K562 (cell line): Measurements from ENCODE around the gene PHEX. TPM values are rescaled to one million over a fixed set of nuclear protein-coding genes. Genes with fewer than 3 reads are reported as not detected.

Experiments used
- ATAC-seq: fragments of 200-7000 bp; cut with Tn5 transposase; 3 replicates; pipeline ENCODE4 v1.9.1; 2020; ENCODE audit warnings: moderate library complexity
- BruUV-seq: library from RNA; stranded (reverse); fragments of 400-500 nt; replicated peaks from 2 replicates; lab custom pipeline; 2021; lab: Mats Ljungman, UMichigan
- CTCF ChIA-PET: fragments of 300-600 bp; formaldehyde crosslinking; extraction: SDS; loops from one replicate; lab custom pipeline; 2021; ENCODE audit warnings: low intra/inter-chr PET ratio; lab: Yijun Ruan, JAX
- POLR2A ChIA-PET: fragments of 300-600, 350-650 bp; sonication (Branson Sonifier 250); formaldehyde crosslinking; extraction: SDS; loops from one replicate; lab custom pipeline; 2021; ENCODE audit warnings: antibody characterized with exemption, inconsistent platforms; lab: Yijun Ruan, JAX
- DNase-seq, 4 experiments: peaks; one replicate each; pipeline versions ENCODE4 v3.0.0 to v3.0.0-alpha.2; 2011 to 2018; ENCODE audit warnings: low spot score in 3 of 4, mixed read lengths in 3 of 4; ENCODE audit errors: extremely low read depth in 1 of 4
- FAIRE-seq: peaks from 2 replicates; lab custom pipeline; 2011; peaks lifted over from hg19 to GRCh38; lab: Jason Lieb, UNC
- H2AFZ ChIP-seq: 2 replicates; pipeline ENCODE4 v1.6.0; 2011; ENCODE audit warnings: low read depth, low read length, control low read depth, inconsistent platforms
- H3K27ac ChIP-seq: fragments of 200-600 bp; 3 replicates; pipeline ENCODE4 v1.8.0; 2011; ENCODE audit warnings: low read depth, mild to moderate bottlenecking, control low read depth, inconsistent platforms, low read length, moderate library complexity, mixed read lengths; ENCODE audit errors: extremely low read depth
- H3K27me3 ChIP-seq, 2 experiments: fragments of 300-600 bp in 1 of 2; 2 replicates in 1 of 2; 3 replicates in 1 of 2; pipeline versions ENCODE4 v1.6.0 to v1.8.0; 2011; ENCODE audit warnings: inconsistent platforms in 2 of 2, low read length in 2 of 2, mild to moderate bottlenecking in 1 of 2, mixed read lengths in 1 of 2, moderate library complexity in 1 of 2; ENCODE audit not compliant: control insufficient read depth in 2 of 2, insufficient read depth in 2 of 2
- H3K36me3 ChIP-seq: fragments of 300-600 bp; 3 replicates; pipeline ENCODE4 v1.8.0; 2011; ENCODE audit warnings: mild to moderate bottlenecking, low read length, inconsistent platforms; ENCODE audit not compliant: control insufficient read depth, insufficient read depth
- H3K4me1 ChIP-seq, 2 experiments: fragments of 200-600 bp in 1 of 2; replicated peaks in 1 of 2; 2 replicates in 1 of 2; 3 replicates in 1 of 2; pipeline versions ENCODE4 v1.5.1 to v1.8.0; 2011; ENCODE audit warnings: inconsistent platforms in 2 of 2, low read length in 2 of 2, mild to moderate bottlenecking in 1 of 2, mixed read lengths in 1 of 2, moderate library complexity in 1 of 2; ENCODE audit not compliant: control insufficient read depth in 2 of 2, insufficient read depth in 2 of 2
- H3K4me2 ChIP-seq: 2 replicates; pipeline ENCODE4 v1.6.1; 2011; ENCODE audit warnings: low read length, control low read depth, inconsistent platforms, mixed read lengths; ENCODE audit not compliant: insufficient read depth
- H3K4me3 ChIP-seq: fragments of 200-600 bp; sonication (generic), shearing (Covaris generic); 2 replicates; pipeline ENCODE4 v1.5.1; 2016; ENCODE audit warnings: control low read depth, inconsistent platforms
- H3K79me2 ChIP-seq: fragments of 200-600 bp; 3 replicates; pipeline ENCODE4 v1.8.0; 2011; ENCODE audit warnings: low read length, inconsistent platforms; ENCODE audit not compliant: control insufficient read depth, insufficient read depth
- H3K9ac ChIP-seq, 2 experiments: 2 replicates each; pipeline versions ENCODE4 v1.6.0 to v1.6.1; 2011; ENCODE audit warnings: low read depth in 2 of 2, low read length in 2 of 2, control low read depth in 1 of 2, inconsistent platforms in 1 of 2, mild to moderate bottlenecking in 1 of 2, mixed read lengths in 1 of 2; ENCODE audit not compliant: insufficient read depth in 1 of 2
- H3K9me1 ChIP-seq: one replicate; pipeline ENCODE4 v1.6.0; 2011; ENCODE audit warnings: inconsistent platforms, mild to moderate bottlenecking, low read length, moderate library complexity; ENCODE audit not compliant: control insufficient read depth, insufficient read depth
- H3K9me3 ChIP-seq: replicated peaks from 2 replicates; pipeline ENCODE4 v1.5.1; 2011; ENCODE audit warnings: low read depth, low read length, inconsistent platforms; ENCODE audit not compliant: control insufficient read depth, insufficient read depth
- H4K20me1 ChIP-seq: replicated peaks from 2 replicates; pipeline ENCODE4 v1.6.1; 2011; ENCODE audit warnings: low read length, inconsistent platforms, mixed read lengths; ENCODE audit not compliant: control insufficient read depth, insufficient read depth
- ARID2 ChIP-seq: fragments of 450-650 bp; IDR thresholded peaks from 2 replicates; pipeline ENCODE4 v1.6.1; 2017; ENCODE audit warnings: antibody characterized with exemption, mild to moderate bottlenecking
- DIDO1 ChIP-seq: fragments of 450-650 bp; IDR thresholded peaks from 2 replicates; pipeline ENCODE4 v1.6.1; 2016; ENCODE audit warnings: low read depth, missing biosample characterization, missing genetic modification characterization
- DPF2 ChIP-seq: fragments of 450-650 bp; IDR thresholded peaks from 2 replicates; pipeline ENCODE4 v1.6.1; 2016
- MLX ChIP-seq, 2 experiments: fragments of 450-650 bp in 1 of 2; sonication (generic) in 1 of 2; formaldehyde crosslinking; conservative IDR thresholded peaks; 2 replicates each; pipeline versions ENCODE4 v1.4.0 to v1.8.1; 2020 to 2022; ENCODE audit warnings: mild to moderate bottlenecking in 1 of 2, missing genetic modification reagents in 1 of 2
- OTX1 ChIP-seq: fragments of 450-650 bp; formaldehyde crosslinking; IDR thresholded peaks from 2 replicates; pipeline ENCODE4 v1.4.0; 2022; ENCODE audit warnings: mild to moderate bottlenecking
- SRSF7 ChIP-seq: fragments of 200-400 bp; formaldehyde crosslinking; optimal IDR thresholded peaks from 2 replicates; pipeline ENCODE3; 2017; ENCODE audit warnings: mild to moderate bottlenecking, low read depth, low read length
- ZNF696 ChIP-seq: fragments of 250-450 bp; sonication (Bioruptor Pico); conservative IDR thresholded peaks from 2 replicates; pipeline ENCODE4 v1.4.0; 2020; ENCODE audit warnings: mild to moderate bottlenecking, moderate library complexity
- ZNF76 ChIP-seq: fragments of 250-450 bp; sonication (Bioruptor Pico); IDR thresholded peaks from 2 replicates; pipeline ENCODE4 v1.4.0; 2020; ENCODE audit warnings: mild to moderate bottlenecking, moderate library complexity, borderline replicate concordance
- ZNF830 ChIP-seq: fragments of 250-450 bp; sonication (Bioruptor Pico); IDR thresholded peaks from 2 replicates; pipeline ENCODE4 v1.5.0; 2021; ENCODE audit warnings: mild to moderate bottlenecking
- WGBS: fragments of 100-300 bp; shearing (Covaris generic); methylation state at CpG from one replicate; pipeline ENCODE4 v1.1.6; 2016; ENCODE audit warnings: low coverage, mixed read lengths; ENCODE audit not compliant: insufficient coverage; ENCODE audit errors: missing lambda C conversion rate; 5-methylcytosine and 5-hydroxymethylcytosine counted together
- in situ Hi-C: fragments of 300-500 bp; cut with MboI; formaldehyde crosslinking; loops from 4 replicates; pipeline ENCODE4 v1.15.0; 2018; ENCODE audit warnings: inconsistent platforms, mixed read lengths
- intact Hi-C: fragments of 100-400 bp; cut with micrococcal nuclease; formaldehyde crosslinking; loops from 2 replicates; pipeline ENCODE4 v1.14.2; 2022
- polyA plus RNA-seq, 8 experiments: library from polyadenylated mRNA; depleted of rRNA in 4 of 8; stranded (reverse) in 5 of 8; unstranded in 3 of 8; fragments of >200 nt; fragmentation: Nextera tagmentation in 2 of 8; fragmentation: Illumina TruSeq in 1 of 8; extraction: Ambion mirVana in 2 of 8; extraction: Trizol in 1 of 8; gene quantifications; 2 replicates each; pipeline versions ENCODE4 v1.2.1 to v1.2.3, GENCODE V29; 2011 to 2014; ENCODE audit warnings: inconsistent platforms in 1 of 8, missing spikeins in 1 of 8
- total RNA-seq, 7 experiments: library from RNA; depleted of rRNA in 6 of 7; stranded (reverse); fragments of >200 nt in 6 of 7; fragmentation: Illumina TruSeq in 2 of 7; extraction: Trizol in 2 of 7; gene quantifications; 2 replicates each; pipeline versions ENCODE4 v1.2.1 to v1.2.3, GENCODE V29; 2011 to 2021; ENCODE audit warnings: low replicate concordance in 1 of 7

PHEX gene
- total and polyA plus RNA-seq, 9 of the 15 experiments (the other 6 are each of a cell fraction or from before 2014, with no cell fraction given), result 0.01 to 0.11 (median 0.04) TPM; not detected in 6

- ATAC-seq, result no peak
- TF ChIP-seq OTX1 (no peak), ZNF76 (CRISPR knock-in tag) (no peak), DPF2 (no peak), ARID2 (no peak), SRSF7 (no peak), ZNF830 (CRISPR knock-in tag) (no peak), DIDO1 (tag) (no peak), ZNF696 (CRISPR knock-in tag) (no peak), MLX (CRISPR knock-in tag; conservative IDR thresholded peaks at IDR 0.05) (no peak)
- no TSS peak for BruUV-seq
These were observed 42.7 kb upstream of the PHEX start for GRCh38 chrX:21989384-21989783.

More at GRCh38 chrX:21989384-21989783, 42.7 kb upstream of the PHEX start:
- WGBS, result 94% methylated on average over 4 of the region's 4 CpGs
- H4K20me1 ChIP-seq, result no peaks in the 10 kb centered on the region; the same call in 1 of the 2 replicates
- ChIA-PET POLR2A (no interaction called here), CTCF (no interaction called here)
- no peaks in the 10 kb centered on the region for H3K79me2 ChIP-seq
- H3K9me3 ChIP-seq, result no peaks in the 10 kb centered on the region
- no peak for DNase-seq
- H3K9me1 ChIP-seq, result no peaks in the 10 kb centered on the region
- H3K4me2 ChIP-seq, result no peak overlapping the region
- H3K9ac ChIP-seq, result no peak overlapping the region
- FAIRE-seq, result no peak
- H3K4me1 ChIP-seq, result peaks cover 4 to 6% of the 10 kb centered on the region in 2 experiments; a peak in 3 of 5 replicates
- H3K36me3 ChIP-seq, result peaks cover 84% of the 10 kb centered on the region; the same call in 2 of the 3 replicates
- no peaks in the 10 kb centered on the region for H3K27me3 ChIP-seq
- in situ Hi-C loops (no loop called here), intact Hi-C loops (loop anchor here (5.0 to 10.0 kb wide), 3 partner anchors 95 to 1325 kb away; no protein-coding TSS in a partner anchor)
- no peak overlapping the region for H2AFZ ChIP-seq
- H3K4me3 ChIP-seq, result no peak overlapping the region
- no peak overlapping the region for H3K27ac ChIP-seq
